ENCODE results near the gene ERC1. TPM values are rescaled to one million over a fixed set of nuclear protein-coding genes. Genes with fewer than 3 reads are reported as not detected.

The ERC1 gene
- total RNA-seq, 4 donors from 2014 or later, result 50.0 to 88.1 (median 59.7) TPM

DNA sequence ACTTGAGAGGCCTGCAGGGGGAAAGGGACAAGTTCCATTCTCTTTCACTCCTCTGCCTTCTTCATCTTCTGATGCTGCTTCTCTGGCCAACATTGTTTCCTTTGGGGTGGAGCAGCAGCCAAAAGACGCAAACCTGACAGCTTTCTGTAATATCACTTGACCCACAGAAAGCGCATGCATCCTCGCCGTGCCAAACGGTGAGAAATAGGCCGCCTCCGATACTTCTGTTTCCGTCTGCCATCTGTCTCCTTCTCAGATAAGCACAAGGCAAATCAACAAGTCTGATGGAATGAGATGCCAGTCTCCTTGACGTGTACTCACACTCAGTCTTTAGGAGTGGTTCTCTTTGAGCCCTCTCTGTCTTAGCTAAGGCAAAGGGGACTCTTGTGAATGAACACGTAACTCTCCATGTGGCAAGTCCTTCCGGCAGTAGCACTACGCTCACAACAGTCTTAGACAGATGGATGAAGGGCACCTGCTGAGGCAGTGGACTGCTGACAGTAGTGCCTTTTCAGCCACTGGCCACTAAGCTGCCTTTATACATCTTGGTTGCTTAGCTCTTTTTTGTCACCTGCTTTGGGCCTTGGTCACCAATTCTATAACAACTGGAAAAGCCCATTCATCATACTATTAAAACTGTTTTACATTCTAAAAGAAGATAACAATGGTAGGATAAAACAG, 389.3 kb downstream of the ERC1 start:
- H3K27me3 ChIP-seq, result no peaks in the 10 kb centered on the region
- DNase-seq (ENCODE audit: extremely low spot score), result no peak
- H3K4me1 ChIP-seq, result no peaks in the 10 kb centered on the region
- H3K9me3 ChIP-seq, result no peaks in the 10 kb centered on the region
- TF ChIP-seq EP300 (IDR thresholded peaks at IDR 0.05) (no peak), POLR2AphosphoS5 (IDR thresholded peaks at IDR 0.05) (no peak), POLR2A (IDR thresholded peaks at IDR 0.05; ENCODE audit: low read depth) (no peak)
- TF ChIP-seq, protein P1, sequence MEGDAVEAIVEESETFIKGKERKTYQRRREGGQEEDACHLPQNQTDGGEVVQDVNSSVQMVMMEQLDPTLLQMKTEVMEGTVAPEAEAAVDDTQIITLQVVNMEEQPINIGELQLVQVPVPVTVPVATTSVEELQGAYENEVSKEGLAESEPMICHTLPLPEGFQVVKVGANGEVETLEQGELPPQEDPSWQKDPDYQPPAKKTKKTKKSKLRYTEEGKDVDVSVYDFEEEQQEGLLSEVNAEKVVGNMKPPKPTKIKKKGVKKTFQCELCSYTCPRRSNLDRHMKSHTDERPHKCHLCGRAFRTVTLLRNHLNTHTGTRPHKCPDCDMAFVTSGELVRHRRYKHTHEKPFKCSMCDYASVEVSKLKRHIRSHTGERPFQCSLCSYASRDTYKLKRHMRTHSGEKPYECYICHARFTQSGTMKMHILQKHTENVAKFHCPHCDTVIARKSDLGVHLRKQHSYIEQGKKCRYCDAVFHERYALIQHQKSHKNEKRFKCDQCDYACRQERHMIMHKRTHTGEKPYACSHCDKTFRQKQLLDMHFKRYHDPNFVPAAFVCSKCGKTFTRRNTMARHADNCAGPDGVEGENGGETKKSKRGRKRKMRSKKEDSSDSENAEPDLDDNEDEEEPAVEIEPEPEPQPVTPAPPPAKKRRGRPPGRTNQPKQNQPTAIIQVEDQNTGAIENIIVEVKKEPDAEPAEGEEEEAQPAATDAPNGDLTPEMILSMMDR (IDR thresholded peaks at IDR 0.05), result no peak
- H3K4me3 ChIP-seq, result no peak overlapping the region
- H3K27ac ChIP-seq (replicated peaks in 1 of 4), result no peak overlapping the region
- intact Hi-C loops (cut with DNase I), result no loop called here
- 98% methylated on average over 12 of the region's 12 CpGs for WGBS
- peaks cover 0 to 27% (median 13%) of the 10 kb centered on the region in 4 donors for H3K36me3 ChIP-seq

DNA sequence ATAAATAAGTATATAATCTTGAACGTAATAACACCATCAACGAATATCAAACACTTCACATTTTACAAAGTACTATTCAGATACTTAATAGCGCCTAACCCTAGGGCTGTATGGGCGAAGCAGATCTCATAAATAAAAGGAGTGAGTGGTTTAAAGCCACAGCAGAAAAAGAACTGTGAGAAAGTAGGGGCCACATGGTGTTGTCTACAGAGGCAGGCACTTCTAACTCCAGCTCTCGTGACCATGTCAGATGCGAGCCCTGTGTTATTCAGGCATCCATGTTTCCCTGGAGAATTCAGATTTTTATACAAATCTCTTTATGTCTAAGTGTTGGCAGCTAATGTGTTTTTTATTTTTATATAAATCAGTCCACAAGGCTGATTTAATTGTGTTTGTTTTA, 391.1 kb downstream of the ERC1 start:
- H3K27ac ChIP-seq (replicated peaks in 1 of 4), result no peak overlapping the region
- no peak for DNase-seq (ENCODE audit: extremely low spot score)
- no peak overlapping the region for H3K4me3 ChIP-seq
- H3K27me3 ChIP-seq, result no peaks in the 10 kb centered on the region
- WGBS, result 97% methylated on average over 6 of the region's 6 CpGs
- TF ChIP-seq POLR2A (IDR thresholded peaks at IDR 0.05; ENCODE audit: low read depth) (no peak), POLR2AphosphoS5 (IDR thresholded peaks at IDR 0.05) (no peak), EP300 (IDR thresholded peaks at IDR 0.05) (no peak)
- TF ChIP-seq, protein P1 (IDR thresholded peaks at IDR 0.05), result no peak
- peaks cover 0 to 13% (median 5%) of the 10 kb centered on the region in 4 donors for H3K36me3 ChIP-seq
- intact Hi-C loops (cut with DNase I), result no loop called here
- no peaks in the 10 kb centered on the region for H3K4me1 ChIP-seq
- H3K9me3 ChIP-seq, result no peaks in the 10 kb centered on the region

DNA sequence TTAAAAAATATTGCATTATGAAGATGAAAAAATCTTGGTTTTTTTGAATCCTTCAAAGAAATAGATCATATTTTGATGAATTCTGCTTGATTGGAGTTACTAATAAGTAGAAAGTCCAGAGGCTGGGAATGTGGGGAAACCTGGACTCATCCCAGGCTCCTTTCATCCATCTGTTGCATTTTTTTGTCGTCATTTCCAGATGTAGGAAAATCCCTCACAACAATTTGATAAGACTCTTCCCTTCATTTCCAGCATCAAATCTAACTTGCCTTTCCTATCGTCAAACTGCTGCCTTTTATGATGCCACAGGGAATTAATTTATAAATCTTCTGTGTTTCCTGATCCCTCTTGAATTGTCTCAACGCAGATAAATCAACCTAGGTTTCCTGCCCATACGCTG, 391.8 kb downstream of the ERC1 start:
- H3K4me1 ChIP-seq, result no peaks in the 10 kb centered on the region
- peaks cover 0 to 13% (median 3%) of the 10 kb centered on the region in 4 donors for H3K36me3 ChIP-seq
- H3K27me3 ChIP-seq, result no peaks in the 10 kb centered on the region
- DNase-seq (ENCODE audit: extremely low spot score), result no peak
- H3K9me3 ChIP-seq, result no peaks in the 10 kb centered on the region
- no peak overlapping the region for H3K4me3 ChIP-seq
- 92% methylated on average over 4 of the region's 4 CpGs for WGBS
- no peak for TF ChIP-seq EP300 (IDR thresholded peaks at IDR 0.05)
- no peak for TF ChIP-seq POLR2A (IDR thresholded peaks at IDR 0.05; ENCODE audit: low read depth)
- TF ChIP-seq, protein P1 (IDR thresholded peaks at IDR 0.05), result no peak
- TF ChIP-seq POLR2AphosphoS5 (IDR thresholded peaks at IDR 0.05), result no peak
- intact Hi-C loops (cut with DNase I), result no loop called here
- H3K27ac ChIP-seq (replicated peaks in 1 of 4), result no peak overlapping the region

DNA sequence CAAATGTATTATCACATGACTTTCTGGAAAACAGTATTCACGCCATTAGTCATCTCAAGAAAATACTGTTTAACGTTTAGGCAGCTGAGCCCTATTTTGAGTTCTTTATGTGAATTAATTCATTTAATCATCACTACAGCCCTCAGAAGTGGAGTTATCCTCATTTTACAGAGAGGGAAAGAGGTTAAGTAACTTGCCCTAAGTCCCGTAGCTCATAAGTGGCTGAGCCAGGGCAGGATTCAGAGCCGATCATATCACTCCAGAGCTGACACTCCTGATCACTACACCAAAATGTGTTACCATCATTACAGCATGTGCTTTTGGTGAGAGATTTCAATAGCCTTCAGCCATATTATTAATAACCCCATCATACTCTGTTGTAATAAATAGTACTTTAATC, 392.7 kb downstream of the ERC1 start:
- Histone ChIP-seq H3K27me3 (no peaks in the 10 kb centered on the region), H3K4me3 (no peak overlapping the region), H3K27ac (replicated peaks in 1 of 4) (no peak overlapping the region), H3K9me3 (no peaks in the 10 kb centered on the region), H3K4me1 (no peaks in the 10 kb centered on the region), H3K36me3 (peaks cover 0 to 13% (median 4%) of the 10 kb centered on the region in 4 donors)
- DNase-seq (ENCODE audit: extremely low spot score), result no peak
- 88% methylated on average over 4 of the region's 4 CpGs for WGBS
- intact Hi-C loops (cut with DNase I), result no loop called here
- no peak for TF ChIP-seq POLR2A (IDR thresholded peaks at IDR 0.05; ENCODE audit: low read depth)
- no peak for TF ChIP-seq EP300 (IDR thresholded peaks at IDR 0.05)
- TF ChIP-seq, protein P1 (IDR thresholded peaks at IDR 0.05), result no peak
- TF ChIP-seq POLR2AphosphoS5 (IDR thresholded peaks at IDR 0.05), result no peak

DNA sequence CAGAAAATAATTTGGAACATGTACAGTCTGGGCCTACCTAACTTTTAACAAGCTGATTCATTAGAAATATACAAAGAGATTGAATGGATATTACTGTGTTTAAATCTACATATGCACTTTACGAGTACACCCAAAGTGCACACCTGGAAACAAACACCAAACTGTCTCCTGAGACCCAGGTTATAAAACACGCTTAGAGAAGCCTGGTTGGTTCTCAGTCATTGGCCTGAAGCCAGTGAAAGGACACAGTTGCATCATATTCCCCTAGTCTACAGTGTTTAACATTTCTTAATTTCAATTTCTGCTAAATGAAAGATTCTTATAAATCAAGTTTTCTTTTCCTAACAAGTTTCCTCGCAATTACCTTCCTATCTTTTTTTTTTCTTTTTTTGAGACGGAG, 393.9 kb downstream of the ERC1 start:
- H3K4me1 ChIP-seq, result no peaks in the 10 kb centered on the region
- TF ChIP-seq, protein P1 (IDR thresholded peaks at IDR 0.05), result no peak
- TF ChIP-seq POLR2AphosphoS5 (IDR thresholded peaks at IDR 0.05), result no peak
- TF ChIP-seq POLR2A (IDR thresholded peaks at IDR 0.05; ENCODE audit: low read depth), result no peak
- TF ChIP-seq EP300 (IDR thresholded peaks at IDR 0.05), result no peak
- peaks cover 0 to 9% (median 3%) of the 10 kb centered on the region in 4 donors for H3K36me3 ChIP-seq
- WGBS, result 93% methylated on average over 4 of the region's 4 CpGs
- no peaks in the 10 kb centered on the region for H3K27me3 ChIP-seq
- no peaks in the 10 kb centered on the region for H3K9me3 ChIP-seq
- H3K27ac ChIP-seq (replicated peaks in 1 of 4), result no peak overlapping the region
- no peak overlapping the region for H3K4me3 ChIP-seq
- DNase-seq (ENCODE audit: extremely low spot score), result no peak
- intact Hi-C loops (cut with DNase I), result no loop called here

Measured in esophagus muscularis mucosa (tissue), 4 donors.